Measurements from ENCODE around the gene ZNF423.

GRCh38 chr16:49842972-49843371, 12.9 kb downstream of the ZNF423 start:
- TF ChIP-seq POLR2AphosphoS5 (IDR thresholded peaks at IDR 0.05; ENCODE audit: low read depth, low read length), result no peak
- no peak for TF ChIP-seq REST (IDR thresholded peaks at IDR 0.05; ENCODE audit: insufficient read depth in 1 of 2, low read depth in 2 of 2, low read length in 2 of 2)
- TF ChIP-seq SIN3A (IDR thresholded peaks at IDR 0.05; ENCODE audit: borderline replicate concordance, insufficient read depth, low read length), result no peak
- TF ChIP-seq TAF1 (IDR thresholded peaks at IDR 0.05; ENCODE audit: borderline replicate concordance, insufficient read depth, low read length), result no peak
- no peak for TF ChIP-seq FOXP2 (optimal IDR thresholded peaks at IDR 0.05; ENCODE audit: borderline replicate concordance, extremely low read depth, extremely low read length, insufficient read depth)

Measured in PFSK-1 (cell line).